Measurements from ENCODE around the gene CA9.

- peak; percentile 81 for TF ChIP-seq CTCF (IDR thresholded peaks at IDR 0.05; ENCODE audit: low read depth, low read length)
- TF ChIP-seq EZH2phosphoT487 (IDR thresholded peaks at IDR 0.05; ENCODE audit: low read depth): no peak
Measured at GRCh38 chr9:35696520-35697215, 22.9 kb downstream of the CA9 start.

All from OCI-LY3 (cell line).